Activated naive CD4-positive, alpha-beta T cell treated with anti-CD3 and anti-CD28 coated beads, Interleukin-2, amount 10 ng/mL, durations not matched to agents 7 days and 5 days (primary cell): ENCODE data around the gene ITPR2.
A peak's percentile ranks its signal among the peaks of the same experiment; 100 is the strongest.
"Not testable (repeated sequence)": the region's sequence is repeated elsewhere in the genome, so short reads cannot be mapped to it uniquely, and the experiment has no call there.

ENCODE experiments used
- CTCF ChIA-PET: fragments of 350-600 bp; sonication (Branson Sonifier 250); formaldehyde crosslinking; loops from one replicate; lab custom pipeline; 2021; ENCODE audit warnings: antibody characterized with exemption; lab: Charles Lee
- DNase-seq: peaks from one replicate; pipeline ENCODE4 v3.0.0-alpha.2; 2020
- H3K27ac Mint-ChIP-seq: one replicate; pipeline ENCODE4 v1.8.0; 2021; ENCODE audit warnings: mild to moderate bottlenecking, moderate library complexity, mixed read lengths
- H3K27me3 Mint-ChIP-seq: one replicate; pipeline ENCODE4 v1.8.0; 2021; ENCODE audit warnings: mild to moderate bottlenecking, mixed read lengths
- H3K36me3 Mint-ChIP-seq: one replicate; pipeline ENCODE4 v1.8.0; 2021; ENCODE audit warnings: mixed read lengths
- H3K4me1 Mint-ChIP-seq: one replicate; pipeline ENCODE4 v1.8.0; 2021; ENCODE audit warnings: mixed read lengths
- H3K4me3 Mint-ChIP-seq: one replicate; pipeline ENCODE4 v1.8.0; 2021; ENCODE audit warnings: mild to moderate bottlenecking, moderate library complexity, mixed read lengths
- H3K9me3 Mint-ChIP-seq: one replicate; pipeline ENCODE4 v1.8.0; 2021; ENCODE audit warnings: mixed read lengths

ITPR2 gene

GRCh38 chr12:26841085-26841484 is 8.1 kb upstream of the ITPR2 start:
- H3K4me3 Mint-ChIP-seq = no peak overlapping the region
- H3K36me3 Mint-ChIP-seq = no peaks in the 10 kb centered on the region
- no peaks in the 10 kb centered on the region for H3K9me3 Mint-ChIP-seq
- peaks cover 10% of the 10 kb centered on the region for H3K4me1 Mint-ChIP-seq
- no peak overlapping the region for H3K27ac Mint-ChIP-seq
- H3K27me3 Mint-ChIP-seq = peaks cover 8% of the 10 kb centered on the region
- CTCF ChIA-PET = interaction anchor here (1.2 kb wide), 1 partner anchor 175 kb away, joined by 4 read pairs; no protein-coding TSS in a partner anchor
- DNase-seq = peak; percentile 47

- CTCF ChIA-PET = no interaction called here
- H3K36me3 Mint-ChIP-seq = no peaks in the 10 kb centered on the region
- peaks cover 8% of the 10 kb centered on the region for H3K27me3 Mint-ChIP-seq
- DNase-seq = no peak
- H3K9me3 Mint-ChIP-seq = no peaks in the 10 kb centered on the region
- H3K4me3 Mint-ChIP-seq = no peak overlapping the region
- peaks cover 6% of the 10 kb centered on the region for H3K4me1 Mint-ChIP-seq
- no peak overlapping the region for H3K27ac Mint-ChIP-seq
Observed at GRCh38 chr12:26839512-26839911, 6.5 kb upstream of the ITPR2 start.

GRCh38 chr12:26838888-26839416 is 6.0 kb upstream of the ITPR2 start:
- CTCF ChIA-PET = no interaction called here

GRCh38 chr12:26836201-26836600 is 3.2 kb upstream of the ITPR2 start:
- Mint-ChIP-seq H3K27me3 (peaks cover 4% of the 10 kb centered on the region), H3K36me3 (peaks cover 2% of the 10 kb centered on the region), H3K4me1 (peaks cover 23% of the 10 kb centered on the region), H3K9me3 (no peaks in the 10 kb centered on the region), H3K27ac (no peak overlapping the region), H3K4me3 (no peak overlapping the region)
- no peak for DNase-seq
- CTCF ChIA-PET = interaction anchor here (1.1 to 1.5 kb wide), 2 partner anchors 10 to 49 kb away, joined by 3 to 6 read pairs; no protein-coding TSS in a partner anchor

More at GRCh38 chr12:26838888-26839416, 6.0 kb upstream of the ITPR2 start:
- no peak overlapping the region for H3K4me3 Mint-ChIP-seq
- no peak overlapping the region for H3K27ac Mint-ChIP-seq
- DNase-seq = no peak
- H3K36me3 Mint-ChIP-seq = no peaks in the 10 kb centered on the region
- peaks cover 8% of the 10 kb centered on the region for H3K27me3 Mint-ChIP-seq
- H3K9me3 Mint-ChIP-seq = no peaks in the 10 kb centered on the region
- H3K4me1 Mint-ChIP-seq = peaks cover 10% of the 10 kb centered on the region

- not testable (repeated sequence) for H3K4me3 Mint-ChIP-seq, H3K36me3 Mint-ChIP-seq, DNase-seq, H3K27ac Mint-ChIP-seq, H3K9me3 Mint-ChIP-seq, H3K27me3 Mint-ChIP-seq
- CTCF ChIA-PET = interaction anchor here (1.1 to 2.6 kb wide), 6 partner anchors 9 to 50 kb away, joined by 4 to 21 read pairs (median 9); no protein-coding TSS in a partner anchor
- peaks cover 32% of the 10 kb centered on the region for H3K4me1 Mint-ChIP-seq
Observed at GRCh38 chr12:26834503-26835060, 1.6 kb upstream of the ITPR2 start.

- Mint-ChIP-seq H3K9me3 (no peaks in the 10 kb centered on the region), H3K27ac (peak overlapping the region; percentile 82), H3K36me3 (peaks cover 4% of the 10 kb centered on the region), H3K4me1 (peaks cover 36% of the 10 kb centered on the region), H3K4me3 (peak overlapping the region; percentile 81), H3K27me3 (peaks cover 4% of the 10 kb centered on the region)
- peak; percentile 60 for DNase-seq
- CTCF ChIA-PET = interaction anchor here (0.9 to 2.6 kb wide), 12 partner anchors 8 to 187 kb away, joined by 3 to 21 read pairs (median 5); partner anchors contain the start of gene TM7SF3
Observed at GRCh38 chr12:26833743-26834490, 923 bp upstream of the ITPR2 start.

- peak; percentile 75 for DNase-seq
- H3K27ac Mint-ChIP-seq = peak overlapping the region; percentile 98
- H3K4me3 Mint-ChIP-seq = peak overlapping the region; percentile 98
- peaks cover 4% of the 10 kb centered on the region for H3K27me3 Mint-ChIP-seq
- peaks cover 38% of the 10 kb centered on the region for H3K4me1 Mint-ChIP-seq
- no peaks in the 10 kb centered on the region for H3K9me3 Mint-ChIP-seq
- peaks cover 7% of the 10 kb centered on the region for H3K36me3 Mint-ChIP-seq
- CTCF ChIA-PET = interaction anchor here (0.7 to 2.6 kb wide), 9 partner anchors 10 to 473 kb away, joined by 3 to 12 read pairs (median 3); no protein-coding TSS in a partner anchor
Observed at GRCh38 chr12:26831951-26832821, 808 bp downstream of the ITPR2 start.

GRCh38 chr12:26830783-26831551 is 2.0 kb downstream of the ITPR2 start:
- H3K4me3 Mint-ChIP-seq = peak overlapping the region; percentile 64
- H3K27me3 Mint-ChIP-seq = peaks cover 4% of the 10 kb centered on the region
- H3K9me3 Mint-ChIP-seq = no peaks in the 10 kb centered on the region
- CTCF ChIA-PET = interaction anchor here (0.8 to 1.2 kb wide), 3 partner anchors 15 to 68 kb away, joined by 3 read pairs; no protein-coding TSS in a partner anchor
- peak; percentile 30 for DNase-seq
- H3K36me3 Mint-ChIP-seq = peaks cover 12% of the 10 kb centered on the region
- H3K4me1 Mint-ChIP-seq = peaks cover 42% of the 10 kb centered on the region
- peak overlapping the region; percentile 24 for H3K27ac Mint-ChIP-seq

GRCh38 chr12:26830363-26830762 is 2.6 kb downstream of the ITPR2 start:
- no peak overlapping the region for H3K4me3 Mint-ChIP-seq
- H3K4me1 Mint-ChIP-seq = peaks cover 45% of the 10 kb centered on the region
- CTCF ChIA-PET = interaction anchor here (0.7 to 1.2 kb wide), 4 partner anchors 14 to 108 kb away, joined by 3 read pairs; partner anchors contain the start of gene FGFR1OP2
- no peak for DNase-seq
- H3K27me3 Mint-ChIP-seq = peaks cover 4% of the 10 kb centered on the region
- H3K36me3 Mint-ChIP-seq = peaks cover 14% of the 10 kb centered on the region
- no peaks in the 10 kb centered on the region for H3K9me3 Mint-ChIP-seq
- H3K27ac Mint-ChIP-seq = no peak overlapping the region

- peaks cover 17% of the 10 kb centered on the region for H3K36me3 Mint-ChIP-seq
- H3K9me3 Mint-ChIP-seq = no peaks in the 10 kb centered on the region
- CTCF ChIA-PET = no interaction called here
- H3K4me1 Mint-ChIP-seq = peaks cover 36% of the 10 kb centered on the region
- no peak overlapping the region for H3K4me3 Mint-ChIP-seq
- H3K27ac Mint-ChIP-seq = no peak overlapping the region
- DNase-seq = no peak
- peaks cover 4% of the 10 kb centered on the region for H3K27me3 Mint-ChIP-seq
Observed at GRCh38 chr12:26828280-26829073, 4.5 kb downstream of the ITPR2 start.

- CTCF ChIA-PET = interaction anchor here (1.5 kb wide), 1 partner anchor 8 kb away, joined by 4 read pairs; no protein-coding TSS in a partner anchor
Observed at GRCh38 chr12:26826437-26826836, 6.6 kb downstream of the ITPR2 start.

GRCh38 chr12:26825459-26826016 is 7.5 kb downstream of the ITPR2 start:
- Mint-ChIP-seq H3K4me1 (peaks cover 22% of the 10 kb centered on the region), H3K27me3 (no peaks in the 10 kb centered on the region), H3K27ac (no peak overlapping the region), H3K4me3 (no peak overlapping the region), H3K36me3 (peaks cover 23% of the 10 kb centered on the region), H3K9me3 (no peaks in the 10 kb centered on the region)
- DNase-seq = no peak
- CTCF ChIA-PET = interaction anchor here (1.5 kb wide), 2 partner anchors 8 to 124 kb away, joined by 3 to 4 read pairs; no protein-coding TSS in a partner anchor

More at GRCh38 chr12:26826437-26826836, 6.6 kb downstream of the ITPR2 start:
- H3K27me3 Mint-ChIP-seq = no peaks in the 10 kb centered on the region
- no peak overlapping the region for H3K27ac Mint-ChIP-seq
- no peaks in the 10 kb centered on the region for H3K9me3 Mint-ChIP-seq
- H3K4me1 Mint-ChIP-seq = peaks cover 31% of the 10 kb centered on the region
- no peak for DNase-seq
- H3K4me3 Mint-ChIP-seq = no peak overlapping the region
- peaks cover 23% of the 10 kb centered on the region for H3K36me3 Mint-ChIP-seq
